Tibial nerve (tissue), 4 donors: ENCODE data around the gene PLPP3. TPM values are rescaled to one million over a fixed set of nuclear protein-coding genes. Genes with fewer than 3 reads are reported as not detected.
A peak's percentile ranks its signal among the peaks of the same experiment; 100 is the strongest.

Experiments used
- DNase-seq, 2 donors: peaks; one replicate each; pipeline ENCODE4 v3.0.0-alpha.2; 2019; ENCODE audit warnings: low spot score in 2 of 2
- H3K27ac ChIP-seq, 4 donors: fragments of 200-600 bp; sonication (generic) in 3 of 4; one replicate each; pipeline ENCODE4 v1.5.1; 2017 to 2019; ENCODE audit warnings: mild to moderate bottlenecking in 1 of 4
- H3K27me3 ChIP-seq, 2 donors: fragments of 200-600 bp; sonication (generic) in 1 of 2; one replicate each; pipeline versions ENCODE4 v1.5.1 to v1.6.0; 2017 to 2019
- H3K36me3 ChIP-seq, 3 donors: fragments of 200-600 bp; sonication (generic); one replicate each; pipeline ENCODE4 v1.5.1; 2018 to 2019
- H3K4me1 ChIP-seq, 4 donors: fragments of 200-600 bp; sonication (generic) in 3 of 4; one replicate each; pipeline ENCODE4 v1.5.1; 2017 to 2019
- H3K4me3 ChIP-seq, 4 donors: fragments of 200-600 bp; sonication (generic) in 3 of 4; one replicate each; pipeline ENCODE4 v1.5.1; 2017 to 2019; ENCODE audit warnings: mild to moderate bottlenecking in 1 of 4, moderate library complexity in 1 of 4
- H3K9me3 ChIP-seq, 4 donors: fragments of 200-600 bp; sonication (generic) in 3 of 4; one replicate each; pipeline ENCODE4 v1.5.1; 2017 to 2019
- CTCF ChIP-seq, 5 experiments: fragments of 200-600 bp in 3 of 5; fragments of 450-650 bp in 2 of 5; sonication (generic) in 3 of 5; IDR thresholded peaks; one replicate each; pipeline ENCODE4 v1.5.1; 2016 to 2019; ENCODE audit warnings: antibody characterized with exemption in 5 of 5, mild to moderate bottlenecking in 3 of 5, moderate library complexity in 2 of 5
- EP300 ChIP-seq, 2 donors: sonication (generic); formaldehyde crosslinking; IDR thresholded peaks; one replicate each; pipeline ENCODE4 v1.6.1; 2017; ENCODE audit warnings: antibody characterized with exemption in 2 of 2, mild to moderate bottlenecking in 1 of 2
- POLR2A ChIP-seq, 2 donors: fragments of 450-650 bp; IDR thresholded peaks; one replicate each; pipeline ENCODE4 v1.6.1; 2017; ENCODE audit warnings: antibody characterized with exemption in 2 of 2, mild to moderate bottlenecking in 2 of 2, moderate library complexity in 2 of 2
- WGBS, 2 donors: methylation state at CpG; one replicate each; pipeline ENCODE4 v1.1.5; 2018; 5-methylcytosine and 5-hydroxymethylcytosine counted together
- total RNA-seq, 4 donors: library from RNA; depleted of rRNA; stranded (reverse); fragments of >200 nt; gene quantifications; one replicate each; pipeline ENCODE4 v1.1.0, GENCODE V29; 2016

The PLPP3 gene
- total RNA-seq, 4 donors from 2014 or later, result 139 to 307 (median 267) TPM

- H3K4me3 ChIP-seq, result no peak overlapping the region
- DNase-seq, result peak in 1 of 2 donors; percentile 65
- no peaks in the 10 kb centered on the region for H3K27me3 ChIP-seq
- no peaks in the 10 kb centered on the region for H3K36me3 ChIP-seq
- WGBS, 2 donors, result 40 to 43% methylated on average over 3 of the region's 3 CpGs
- no peaks in the 10 kb centered on the region for H3K9me3 ChIP-seq
- H3K27ac ChIP-seq, result peak overlapping the region; percentile 2 to 68 (median 41)
- H3K4me1 ChIP-seq, result peaks cover 0 to 50% (median 11%) of the 10 kb centered on the region in 4 donors
- TF ChIP-seq POLR2A (IDR thresholded peaks at IDR 0.05), result no peak
- TF ChIP-seq EP300 (IDR thresholded peaks at IDR 0.05), result peak in 1 of 2 donors; percentile 75
- TF ChIP-seq CTCF (IDR thresholded peaks at IDR 0.05), result no peak
These were observed 127.0 kb downstream of the PLPP3 start for GRCh38 chr1:56452027-56453011.

DNA sequence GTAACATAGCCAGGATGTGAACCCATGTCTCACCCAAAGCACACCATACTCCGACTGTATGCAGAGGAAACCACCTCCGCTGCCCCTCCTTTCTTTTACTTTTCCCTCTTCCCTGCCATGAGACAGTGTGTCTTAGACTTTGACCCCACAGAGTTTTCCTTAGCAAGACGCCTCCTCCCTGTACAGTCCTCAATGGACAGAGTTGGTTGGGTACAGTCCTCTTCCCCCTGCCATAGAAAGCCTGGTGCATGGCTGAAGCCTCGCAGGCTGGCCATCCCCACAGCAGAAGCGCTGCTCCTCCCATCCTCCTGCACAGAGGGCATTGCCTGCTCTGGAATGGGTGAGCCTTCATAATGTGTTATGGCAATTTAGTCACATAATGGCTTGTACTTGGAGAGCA is 127.9 kb downstream of the PLPP3 start:
- Histone ChIP-seq H3K4me1 (peaks cover 0 to 58% (median 18%) of the 10 kb centered on the region in 4 donors), H3K27me3 (no peaks in the 10 kb centered on the region), H3K9me3 (no peaks in the 10 kb centered on the region), H3K4me3 (no peak overlapping the region), H3K36me3 (no peaks in the 10 kb centered on the region), H3K27ac (peak overlapping the region; percentile 2 to 68 (median 41))
- 88 to 93% methylated on average over 5 of the region's 5 CpGs for WGBS, 2 donors
- DNase-seq, result no peak
- TF ChIP-seq CTCF (IDR thresholded peaks at IDR 0.05) (no peak), POLR2A (IDR thresholded peaks at IDR 0.05) (no peak), EP300 (IDR thresholded peaks at IDR 0.05) (no peak)

- Histone ChIP-seq H3K9me3 (no peaks in the 10 kb centered on the region), H3K36me3 (no peaks in the 10 kb centered on the region), H3K27me3 (no peaks in the 10 kb centered on the region), H3K4me3 (no peak overlapping the region), H3K4me1 (peaks cover 0 to 63% (median 20%) of the 10 kb centered on the region in 4 donors), H3K27ac (peak overlapping the region in 1 of 4 donors; percentile 48)
- TF ChIP-seq EP300 (IDR thresholded peaks at IDR 0.05) (no peak), CTCF (IDR thresholded peaks at IDR 0.05) (no peak), POLR2A (IDR thresholded peaks at IDR 0.05) (no peak)
- DNase-seq, result no peak
- WGBS, 2 donors, result 71 to 84% methylated on average over 4 of the region's 4 CpGs
These were observed 129.2 kb downstream of the PLPP3 start for GRCh38 chr1:56450004-56450666.

DNA sequence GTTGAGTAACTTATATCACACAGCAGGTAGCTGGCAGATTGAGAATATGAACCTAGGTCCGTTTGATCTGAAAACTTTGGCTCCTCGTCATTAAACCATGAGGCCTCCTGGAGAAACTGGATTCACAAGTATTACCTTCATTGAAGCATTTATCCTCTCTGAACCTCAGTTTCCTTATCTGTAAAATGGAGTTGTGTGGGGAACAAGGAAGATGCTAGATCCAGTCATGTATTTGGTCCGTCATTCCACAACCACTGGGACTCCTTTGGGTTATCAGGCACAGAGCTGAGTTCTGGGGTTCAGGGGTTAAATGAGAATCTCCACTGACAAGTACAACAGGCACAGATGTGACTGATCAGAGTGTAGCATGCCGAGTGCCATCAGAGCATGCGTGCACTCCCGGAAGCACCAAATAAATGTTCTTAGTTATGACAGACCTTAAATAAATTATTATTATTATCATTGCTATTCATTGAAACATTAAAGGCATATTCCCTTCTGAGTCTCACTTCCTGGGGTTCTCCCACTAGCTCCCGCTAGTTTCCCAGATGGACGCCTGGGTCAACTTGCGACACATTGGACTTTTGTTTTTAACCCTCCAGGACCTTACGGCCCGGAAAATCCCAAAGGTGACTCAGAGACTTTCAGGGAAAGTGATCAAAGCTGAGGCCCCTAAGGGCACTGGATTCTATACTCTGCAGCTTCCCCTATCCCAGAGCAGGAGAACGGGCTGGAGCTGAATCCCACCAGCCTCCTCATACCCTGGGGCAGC is 130.6 kb downstream of the PLPP3 start:
- H3K27me3 ChIP-seq, result no peaks in the 10 kb centered on the region
- 62 to 67% methylated on average over 12 of the region's 12 CpGs for WGBS, 2 donors
- TF ChIP-seq CTCF (IDR thresholded peaks at IDR 0.05) (no peak), EP300 (IDR thresholded peaks at IDR 0.05) (peak in 1 of 2 donors; percentile 41), POLR2A (IDR thresholded peaks at IDR 0.05) (no peak)
- H3K4me1 ChIP-seq, result peaks cover 0 to 63% (median 20%) of the 10 kb centered on the region in 4 donors
- no peaks in the 10 kb centered on the region for H3K36me3 ChIP-seq
- peak overlapping the region in 1 of 4 donors; percentile 72 for H3K27ac ChIP-seq
- DNase-seq, result no peak
- H3K4me3 ChIP-seq, result no peak overlapping the region
- no peaks in the 10 kb centered on the region for H3K9me3 ChIP-seq
